Lower lobe of right lung (tissue), 2 donors: ENCODE results near the gene LDLRAD4. TPM values are rescaled to one million over a fixed set of nuclear protein-coding genes. Genes with fewer than 3 reads are reported as not detected.

Experiments
- ATAC-seq, 2 donors: fragments of 200-7000 bp; cut with Tn5 transposase; one replicate each; pipeline ENCODE4 v1.9.1; 2020 to 2022; ENCODE audit warnings: mild to moderate bottlenecking in 2 of 2, moderate library complexity in 2 of 2
- DNase-seq: peaks from one replicate; pipeline ENCODE4 v3.0.0-alpha.2; 2020
- H3K27ac ChIP-seq: fragments of 200-600 bp; one replicate; pipeline ENCODE4 v1.8.0; 2022
- H3K27me3 ChIP-seq: fragments of 200-600 bp; one replicate; pipeline ENCODE4 v1.8.0; 2022; ENCODE audit warnings: low read depth
- H3K36me3 ChIP-seq: fragments of 200-600 bp; one replicate; pipeline ENCODE4 v1.8.0; 2022; ENCODE audit warnings: mild to moderate bottlenecking
- H3K4me1 ChIP-seq: fragments of 200-600 bp; one replicate; pipeline ENCODE4 v1.8.0; 2022
- H3K4me3 ChIP-seq: fragments of 200-600 bp; one replicate; pipeline ENCODE4 v1.8.0; 2022; ENCODE audit warnings: mild to moderate bottlenecking
- H3K9me3 ChIP-seq: fragments of 200-600 bp; one replicate; pipeline ENCODE4 v1.8.0; 2022
- CTCF ChIP-seq: fragments of 200-600 bp; IDR thresholded peaks from one replicate; pipeline ENCODE4 v1.8.0; 2022; ENCODE audit warnings: antibody characterized with exemption, mild to moderate bottlenecking
- intact Hi-C: fragments of 100-400 bp; cut with DNase I; formaldehyde crosslinking; loops from one replicate; pipeline ENCODE4 v1.11.0; 2022
- total RNA-seq: library from RNA; stranded (reverse); fragmentation: NEBNext Ultra II Directional; extraction: Animal tissue kit (Norgen Biotek cat#: 25700); gene quantifications from one replicate; pipeline ENCODE4 v1.2.1, GENCODE V29; 2021
- donor health status: DM: no; HTN: yes; CAD: no; lungs with severe emphysema.

The LDLRAD4 gene
- total RNA-seq, 1 donor from 2014 or later: 24.6 TPM

GRCh38 chr18:13457327-13457726 is 238.8 kb downstream of the LDLRAD4 start:
- H3K4me3 ChIP-seq: no peak overlapping the region
- ATAC-seq (no peak), DNase-seq (no peak)
- TF ChIP-seq CTCF: no peak
- intact Hi-C loops: no loop called here
- no peaks in the 10 kb centered on the region for H3K27me3 ChIP-seq
- no peak overlapping the region for H3K27ac ChIP-seq
- H3K36me3 ChIP-seq: no peaks in the 10 kb centered on the region
- H3K4me1 ChIP-seq: peaks cover 2% of the 10 kb centered on the region
- no peaks in the 10 kb centered on the region for H3K9me3 ChIP-seq

GRCh38 chr18:13460946-13461345 is 242.4 kb downstream of the LDLRAD4 start:
- DNase-seq (no peak), ATAC-seq (no peak)
- H3K4me3 ChIP-seq: no peak overlapping the region
- peaks cover 19% of the 10 kb centered on the region for H3K4me1 ChIP-seq
- TF ChIP-seq CTCF: no peak
- no peaks in the 10 kb centered on the region for H3K36me3 ChIP-seq
- H3K9me3 ChIP-seq: no peaks in the 10 kb centered on the region
- intact Hi-C loops: no loop called here
- no peaks in the 10 kb centered on the region for H3K27me3 ChIP-seq
- H3K27ac ChIP-seq: no peak overlapping the region

GRCh38 chr18:13461469-13461868 is 242.9 kb downstream of the LDLRAD4 start:
- Histone ChIP-seq H3K4me3 (no peak overlapping the region), H3K36me3 (no peaks in the 10 kb centered on the region), H3K27ac (no peak overlapping the region), H3K27me3 (no peaks in the 10 kb centered on the region), H3K9me3 (no peaks in the 10 kb centered on the region), H3K4me1 (peaks cover 24% of the 10 kb centered on the region)
- ATAC-seq: no peak
- no peak for TF ChIP-seq CTCF
- DNase-seq: no peak
- intact Hi-C loops: no loop called here

- Histone ChIP-seq H3K27ac (no peak overlapping the region), H3K9me3 (no peaks in the 10 kb centered on the region), H3K27me3 (no peaks in the 10 kb centered on the region), H3K4me1 (peaks cover 29% of the 10 kb centered on the region), H3K4me3 (no peak overlapping the region), H3K36me3 (no peaks in the 10 kb centered on the region)
- intact Hi-C loops: no loop called here
- no peak for DNase-seq
- no peak for ATAC-seq
- no peak for TF ChIP-seq CTCF
Measured at GRCh38 chr18:13461936-13462335, 243.4 kb downstream of the LDLRAD4 start.

GRCh38 chr18:13462686-13463085 is 244.1 kb downstream of the LDLRAD4 start:
- ATAC-seq: no peak
- intact Hi-C loops: no loop called here
- no peaks in the 10 kb centered on the region for H3K36me3 ChIP-seq
- no peak for TF ChIP-seq CTCF
- DNase-seq: no peak
- no peaks in the 10 kb centered on the region for H3K27me3 ChIP-seq
- H3K4me1 ChIP-seq: peaks cover 30% of the 10 kb centered on the region
- no peak overlapping the region for H3K27ac ChIP-seq
- no peaks in the 10 kb centered on the region for H3K9me3 ChIP-seq
- no peak overlapping the region for H3K4me3 ChIP-seq
